ENCODE measurements around the gene TNFSF9. TPM values are rescaled to one million over a fixed set of nuclear protein-coding genes. Genes with fewer than 3 reads are reported as not detected.
A peak's percentile ranks its signal among the peaks of the same experiment; 100 is the strongest.

Gene TNFSF9
- total RNA-seq, 1 donor from 2014 or later, result 0.28 TPM

DNA sequence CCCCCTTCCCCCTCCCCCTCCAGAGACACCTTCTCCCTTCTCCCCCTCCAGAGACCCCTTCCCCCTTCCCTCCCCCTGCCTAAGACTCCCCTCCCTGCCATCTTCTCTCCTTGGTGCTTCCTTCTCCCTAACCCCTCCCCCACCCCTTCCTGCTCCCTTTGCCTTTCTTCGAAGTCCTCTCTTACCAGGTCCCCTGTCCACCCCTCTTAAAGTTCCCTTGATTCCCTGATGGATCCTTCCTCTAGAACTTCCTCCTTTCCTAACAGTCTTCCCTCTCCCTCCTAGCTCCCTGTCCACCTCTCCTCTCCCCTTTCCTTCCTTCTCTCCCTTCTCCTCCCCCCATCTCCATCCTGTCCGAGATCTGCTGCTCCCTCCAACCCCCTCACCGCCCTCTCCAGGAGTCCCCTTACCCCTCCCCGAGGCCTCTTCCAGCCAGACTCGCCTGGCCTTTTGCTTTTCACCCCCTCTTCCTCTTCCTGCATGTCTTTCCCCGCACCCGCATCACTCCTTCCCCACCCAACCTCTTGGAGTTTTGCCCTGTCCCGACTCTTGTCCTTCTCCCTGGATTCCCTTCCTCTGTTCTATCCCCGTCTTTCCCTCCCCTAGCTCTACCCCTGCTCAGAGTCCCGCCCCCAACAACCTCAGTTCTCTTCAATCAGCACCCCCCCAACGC is 3.1 kb downstream of the TNFSF9 start:
- Histone ChIP-seq H3K27ac (no peak overlapping the region), H3K4me1 (peaks cover 9% of the 10 kb centered on the region), H2AFZ (replicated peaks) (no peak overlapping the region), H3K79me2 (ENCODE audit: low read depth) (no peaks in the 10 kb centered on the region), H3K4me3 (peak overlapping the region; percentile 36), H4K20me1 (ENCODE audit: low read depth) (peaks cover 11% of the 10 kb centered on the region), H3K9me3 (ENCODE audit: low read depth) (peaks cover 5% of the 10 kb centered on the region), H3K27me3 (peaks cover 74% of the 10 kb centered on the region), H3K4me2 (peak overlapping the region; percentile 77), H3K36me3 (no peaks in the 10 kb centered on the region), H3K9ac (no peak overlapping the region), H3F3A (ENCODE audit: low read depth) (peaks cover 16% of the 10 kb centered on the region)
- DNase-seq (ENCODE audit: low spot score), result no peak
- Mint-ChIP-seq H3K9me3 (peaks cover 2% of the 10 kb centered on the region), H3K27me3 (ENCODE audit: insufficient read depth, low read depth) (peaks cover 66% of the 10 kb centered on the region), H3K4me1 (peaks cover 25% of the 10 kb centered on the region), H3K27ac (no peak overlapping the region), H3K36me3 (peaks cover 2% of the 10 kb centered on the region), H3K4me3 (peak overlapping the region; percentile 63)
- TF ChIP-seq, protein P1, sequence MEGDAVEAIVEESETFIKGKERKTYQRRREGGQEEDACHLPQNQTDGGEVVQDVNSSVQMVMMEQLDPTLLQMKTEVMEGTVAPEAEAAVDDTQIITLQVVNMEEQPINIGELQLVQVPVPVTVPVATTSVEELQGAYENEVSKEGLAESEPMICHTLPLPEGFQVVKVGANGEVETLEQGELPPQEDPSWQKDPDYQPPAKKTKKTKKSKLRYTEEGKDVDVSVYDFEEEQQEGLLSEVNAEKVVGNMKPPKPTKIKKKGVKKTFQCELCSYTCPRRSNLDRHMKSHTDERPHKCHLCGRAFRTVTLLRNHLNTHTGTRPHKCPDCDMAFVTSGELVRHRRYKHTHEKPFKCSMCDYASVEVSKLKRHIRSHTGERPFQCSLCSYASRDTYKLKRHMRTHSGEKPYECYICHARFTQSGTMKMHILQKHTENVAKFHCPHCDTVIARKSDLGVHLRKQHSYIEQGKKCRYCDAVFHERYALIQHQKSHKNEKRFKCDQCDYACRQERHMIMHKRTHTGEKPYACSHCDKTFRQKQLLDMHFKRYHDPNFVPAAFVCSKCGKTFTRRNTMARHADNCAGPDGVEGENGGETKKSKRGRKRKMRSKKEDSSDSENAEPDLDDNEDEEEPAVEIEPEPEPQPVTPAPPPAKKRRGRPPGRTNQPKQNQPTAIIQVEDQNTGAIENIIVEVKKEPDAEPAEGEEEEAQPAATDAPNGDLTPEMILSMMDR (IDR thresholded peaks at IDR 0.05), result no peak
- no peak for TF ChIP-seq EZH2 (IDR thresholded peaks at IDR 0.05)
- TF ChIP-seq EZH2phosphoT487 (IDR thresholded peaks at IDR 0.05), result peak; percentile 31

DNA sequence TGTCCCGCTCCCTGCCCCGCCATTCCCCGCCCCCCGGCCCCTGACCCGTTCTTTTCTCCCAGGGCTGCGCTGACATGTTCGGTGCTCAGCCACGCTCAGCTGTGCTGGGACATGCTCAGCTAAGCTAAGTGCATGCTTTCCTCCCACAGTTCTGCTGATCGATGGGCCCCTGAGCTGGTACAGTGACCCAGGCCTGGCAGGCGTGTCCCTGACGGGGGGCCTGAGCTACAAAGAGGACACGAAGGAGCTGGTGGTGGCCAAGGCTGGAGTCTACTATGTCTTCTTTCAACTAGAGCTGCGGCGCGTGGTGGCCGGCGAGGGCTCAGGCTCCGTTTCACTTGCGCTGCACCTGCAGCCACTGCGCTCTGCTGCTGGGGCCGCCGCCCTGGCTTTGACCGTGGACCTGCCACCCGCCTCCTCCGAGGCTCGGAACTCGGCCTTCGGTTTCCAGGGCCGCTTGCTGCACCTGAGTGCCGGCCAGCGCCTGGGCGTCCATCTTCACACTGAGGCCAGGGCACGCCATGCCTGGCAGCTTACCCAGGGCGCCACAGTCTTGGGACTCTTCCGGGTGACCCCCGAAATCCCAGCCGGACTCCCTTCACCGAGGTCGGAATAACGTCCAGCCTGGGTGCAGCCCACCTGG is 3.7 kb downstream of the TNFSF9 start:
- Histone ChIP-seq H3K36me3 (no peaks in the 10 kb centered on the region), H3K27ac (no peak overlapping the region), H2AFZ (replicated peaks) (no peak overlapping the region), H3K4me2 (peak overlapping the region; percentile 77), H4K20me1 (ENCODE audit: low read depth) (peaks cover 11% of the 10 kb centered on the region), H3K4me3 (peak overlapping the region; percentile 36), H3K9me3 (ENCODE audit: low read depth) (peaks cover 5% of the 10 kb centered on the region), H3K27me3 (peaks cover 67% of the 10 kb centered on the region), H3F3A (ENCODE audit: low read depth) (peaks cover 9% of the 10 kb centered on the region), H3K79me2 (ENCODE audit: low read depth) (no peaks in the 10 kb centered on the region), H3K4me1 (peaks cover 9% of the 10 kb centered on the region), H3K9ac (no peak overlapping the region)
- Mint-ChIP-seq H3K4me1 (peaks cover 23% of the 10 kb centered on the region), H3K9me3 (peaks cover 2% of the 10 kb centered on the region), H3K27me3 (ENCODE audit: insufficient read depth, low read depth) (peaks cover 63% of the 10 kb centered on the region), H3K36me3 (peaks cover 2% of the 10 kb centered on the region), H3K4me3 (peak overlapping the region; percentile 68), H3K27ac (no peak overlapping the region)
- TF ChIP-seq, protein P1 (IDR thresholded peaks at IDR 0.05), result no peak
- TF ChIP-seq EZH2 (IDR thresholded peaks at IDR 0.05), result peak; percentile 55
- no peak for TF ChIP-seq EZH2phosphoT487 (IDR thresholded peaks at IDR 0.05)
- DNase-seq (ENCODE audit: low spot score), result peak; percentile 53

DNA sequence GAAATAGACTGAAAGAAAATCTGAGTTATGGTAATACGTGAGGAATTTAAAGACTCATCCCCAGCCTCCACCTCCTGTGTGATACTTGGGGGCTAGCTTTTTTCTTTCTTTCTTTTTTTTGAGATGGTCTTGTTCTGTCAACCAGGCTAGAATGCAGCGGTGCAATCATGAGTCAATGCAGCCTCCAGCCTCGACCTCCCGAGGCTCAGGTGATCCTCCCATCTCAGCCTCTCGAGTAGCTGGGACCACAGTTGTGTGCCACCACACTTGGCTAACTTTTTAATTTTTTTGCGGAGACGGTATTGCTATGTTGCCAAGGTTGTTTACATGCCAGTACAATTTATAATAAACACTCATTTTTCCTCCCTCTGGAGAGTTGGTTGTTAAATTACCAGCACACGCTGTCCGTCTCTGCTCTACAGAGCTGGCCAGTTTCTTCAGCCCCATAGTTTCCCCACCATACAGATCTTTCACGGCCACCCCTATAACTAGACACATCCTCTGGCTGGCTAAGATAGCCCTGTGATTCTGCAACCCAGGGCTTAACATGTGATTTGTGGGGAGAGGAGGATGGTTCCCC is 4.8 kb downstream of the TNFSF9 start:
- Histone ChIP-seq H3K9me3 (ENCODE audit: low read depth) (peaks cover 5% of the 10 kb centered on the region), H3K27ac (no peak overlapping the region), H3F3A (ENCODE audit: low read depth) (no peaks in the 10 kb centered on the region), H2AFZ (replicated peaks) (no peak overlapping the region), H3K36me3 (no peaks in the 10 kb centered on the region), H3K4me1 (peaks cover 9% of the 10 kb centered on the region), H3K4me3 (no peak overlapping the region), H3K9ac (no peak overlapping the region), H3K79me2 (ENCODE audit: low read depth) (no peaks in the 10 kb centered on the region), H3K27me3 (peaks cover 56% of the 10 kb centered on the region), H3K4me2 (no peak overlapping the region), H4K20me1 (ENCODE audit: low read depth) (peaks cover 11% of the 10 kb centered on the region)
- H3K27ac Mint-ChIP-seq, result no peak overlapping the region
- TF ChIP-seq, protein P1 (IDR thresholded peaks at IDR 0.05), result no peak
- TF ChIP-seq EZH2phosphoT487 (IDR thresholded peaks at IDR 0.05), result no peak
- no peak for TF ChIP-seq EZH2 (IDR thresholded peaks at IDR 0.05)
- H3K36me3 Mint-ChIP-seq, result peaks cover 2% of the 10 kb centered on the region
- no peak for DNase-seq (ENCODE audit: low spot score)
- peaks cover 2% of the 10 kb centered on the region for H3K9me3 Mint-ChIP-seq
- peaks cover 16% of the 10 kb centered on the region for H3K4me1 Mint-ChIP-seq
- H3K4me3 Mint-ChIP-seq, result no peak overlapping the region
- peaks cover 53% of the 10 kb centered on the region for H3K27me3 Mint-ChIP-seq (ENCODE audit: insufficient read depth, low read depth)
